ENCODE data around the gene ITGB1. TPM values are rescaled to one million over a fixed set of nuclear protein-coding genes. Genes with fewer than 3 reads are reported as not detected.

The ITGB1 gene
- total and polyA plus RNA-seq, 2 of the 8 experiments (the other 6 are each of a cell fraction or from before 2014, with no cell fraction given) = 82.7 to 321 TPM

- TF ChIP-seq, protein P1, sequence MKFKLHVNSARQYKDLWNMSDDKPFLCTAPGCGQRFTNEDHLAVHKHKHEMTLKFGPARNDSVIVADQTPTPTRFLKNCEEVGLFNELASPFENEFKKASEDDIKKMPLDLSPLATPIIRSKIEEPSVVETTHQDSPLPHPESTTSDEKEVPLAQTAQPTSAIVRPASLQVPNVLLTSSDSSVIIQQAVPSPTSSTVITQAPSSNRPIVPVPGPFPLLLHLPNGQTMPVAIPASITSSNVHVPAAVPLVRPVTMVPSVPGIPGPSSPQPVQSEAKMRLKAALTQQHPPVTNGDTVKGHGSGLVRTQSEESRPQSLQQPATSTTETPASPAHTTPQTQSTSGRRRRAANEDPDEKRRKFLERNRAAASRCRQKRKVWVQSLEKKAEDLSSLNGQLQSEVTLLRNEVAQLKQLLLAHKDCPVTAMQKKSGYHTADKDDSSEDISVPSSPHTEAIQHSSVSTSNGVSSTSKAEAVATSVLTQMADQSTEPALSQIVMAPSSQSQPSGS (IDR thresholded peaks at IDR 0.05; ENCODE audit: low read length) = no peak
Measured at GRCh38 chr10:32851301-32851700, 106.7 kb downstream of the ITGB1 start (continued).

Data from H1 (cell line).